HCT116 (cell line): ENCODE data around the gene FAM111A. TPM values are rescaled to one million over a fixed set of nuclear protein-coding genes. Genes with fewer than 3 reads are reported as not detected.

Source experiments
- ATAC-seq: fragments of 200-7000 bp; cut with Tn5 transposase; 2 replicates; pipeline ENCODE4 v1.9.1; 2020; ENCODE audit warnings: mild to moderate bottlenecking, moderate library complexity
- BruUV-seq: library from RNA; stranded (reverse); fragments of 400-500 nt; replicated peaks from 2 replicates; lab custom pipeline; 2021; lab: Mats Ljungman, UMichigan
- CTCF ChIA-PET: fragments of 300-600 bp; sonication (Branson Sonifier 250); formaldehyde crosslinking; loops from one replicate; lab custom pipeline; 2021; ENCODE audit warnings: antibody characterized with exemption; lab: Charles Lee
- POLR2A ChIA-PET: fragments of 300-600, 350-600 bp; sonication (Branson Sonifier 250); formaldehyde crosslinking; loops from one replicate; lab custom pipeline; 2021; ENCODE audit warnings: antibody characterized with exemption; lab: Charles Lee
- RAD21 ChIA-PET, 2 experiments: fragments of 300-600 bp; sonication (Branson Sonifier 250); formaldehyde crosslinking; loops; one replicate each; lab custom pipeline; 2023; ENCODE audit warnings: low total read pairs in 2 of 2; ENCODE audit not compliant: uncharacterized antibody in 2 of 2, unreplicated experiment in 2 of 2, low non-redundant PET in 1 of 2; lab: Charles Lee
- DNase-seq: peaks from one replicate; pipeline ENCODE4 v3.0.0-alpha.2; 2010; ENCODE audit warnings: low read depth, low spot score
- H2AFZ ChIP-seq: fragments of 200-600 bp; shearing (Covaris generic), sonication (generic); 2 replicates; pipeline ENCODE4 v1.6.1; 2017; ENCODE audit warnings: low read depth, mixed run types, mixed read lengths, antibody characterized with exemption, low read length; ENCODE audit not compliant: poor library complexity, severe bottlenecking
- H3K27ac ChIP-seq: 2 replicates; pipeline ENCODE4 v1.5.1; 2012; ENCODE audit warnings: low read depth, low read length
- H3K27me3 ChIP-seq: fragments of 200-600 bp; sonication (generic); 2 replicates; pipeline ENCODE4 v1.6.1; 2016; ENCODE audit warnings: mixed run types, low read length, mixed read lengths; ENCODE audit not compliant: insufficient read depth
- H3K36me3 ChIP-seq, 2 experiments: fragments of 200-500 bp in 1 of 2; fragments of 200-600 bp in 1 of 2; sonication (Bioruptor generic) in 1 of 2; sonication (generic) in 1 of 2; 2 replicates each; pipeline versions ENCODE4 v1.5.1 to v1.6.1; 2014 to 2016; ENCODE audit warnings: low read length in 2 of 2, inconsistent platforms in 1 of 2, mixed read lengths in 1 of 2, mixed run types in 1 of 2; ENCODE audit not compliant: insufficient read depth in 2 of 2, control insufficient read depth in 1 of 2
- H3K4me1 ChIP-seq, 2 experiments: fragments of 200-600 bp in 1 of 2; sonication (generic) in 1 of 2; 2 replicates each; pipeline versions ENCODE4 v1.5.1 to v1.6.1; 2012 to 2017; ENCODE audit warnings: low read length in 2 of 2, inconsistent platforms in 1 of 2, mild to moderate bottlenecking in 1 of 2, mixed read lengths in 1 of 2, mixed run types in 1 of 2, moderate library complexity in 1 of 2; ENCODE audit not compliant: insufficient read depth in 2 of 2, control insufficient read depth in 1 of 2
- H3K4me2 ChIP-seq: fragments of 200-600 bp; sonication (generic); 2 replicates; pipeline ENCODE4 v1.6.1; 2017; ENCODE audit warnings: mixed run types, low read length, mixed read lengths
- H3K4me3 ChIP-seq, 2 experiments: fragments of 200-600 bp in 1 of 2; sonication (generic) in 1 of 2; replicated peaks in 1 of 2; 2 replicates each; pipeline ENCODE4 v1.5.1; 2011 to 2016; ENCODE audit warnings: low read length in 2 of 2, control low read depth in 1 of 2, low read depth in 1 of 2, mild to moderate bottlenecking in 1 of 2, mixed read lengths in 1 of 2, mixed run types in 1 of 2
- H3K79me2 ChIP-seq: fragments of 200-600 bp; sonication (generic); 2 replicates; pipeline ENCODE4 v1.6.1; 2017; ENCODE audit warnings: mild to moderate bottlenecking, mixed run types, low read length, moderate library complexity, mixed read lengths; ENCODE audit not compliant: insufficient read depth
- H3K9ac ChIP-seq: fragments of 200-600 bp; sonication (generic); 2 replicates; pipeline ENCODE4 v1.6.1; 2016; ENCODE audit warnings: low read length, mixed read lengths
- H3K9me2 ChIP-seq: fragments of 200-600 bp; sonication (generic), shearing (Covaris generic); 2 replicates; pipeline ENCODE4 v1.6.1; 2017; ENCODE audit warnings: mixed run types, mild to moderate bottlenecking, moderate library complexity; ENCODE audit not compliant: insufficient read depth
- H3K9me3 ChIP-seq, 2 experiments: fragments of 200-500 bp in 1 of 2; fragments of 200-600 bp in 1 of 2; sonication (Bioruptor generic) in 1 of 2; sonication (generic) in 1 of 2; 2 replicates each; pipeline ENCODE4 v1.6.1; 2014 to 2017; ENCODE audit warnings: low read length in 2 of 2, mixed read lengths in 2 of 2, inconsistent platforms in 1 of 2, low read depth in 1 of 2, mild to moderate bottlenecking in 1 of 2, mixed run types in 1 of 2, moderate library complexity in 1 of 2; ENCODE audit not compliant: control insufficient read depth in 1 of 2, insufficient read depth in 1 of 2
- H4K20me1 ChIP-seq: fragments of 200-600 bp; sonication (generic), shearing (Covaris generic); 2 replicates; pipeline ENCODE4 v1.6.1; 2017; ENCODE audit warnings: mixed run types, mild to moderate bottlenecking, moderate library complexity; ENCODE audit not compliant: insufficient read depth
- CEBPB ChIP-seq: IDR thresholded peaks from 2 replicates; pipeline ENCODE4 v1.6.1; 2012; ENCODE audit warnings: low read depth
- EGR1 ChIP-seq: IDR thresholded peaks from 2 replicates; pipeline ENCODE4 v1.6.1; 2012; ENCODE audit warnings: low read depth
- POLR2A ChIP-seq: IDR thresholded peaks from 2 replicates; pipeline ENCODE4 v1.7.0; 2011; ENCODE audit warnings: borderline replicate concordance; ENCODE audit not compliant: insufficient read depth, insufficient read length; ENCODE audit errors: extremely low read depth
- RAD21 ChIP-seq: IDR thresholded peaks from 2 replicates; pipeline ENCODE4 v1.6.1; 2012; ENCODE audit warnings: low read depth, mild to moderate bottlenecking
- REST ChIP-seq: IDR thresholded peaks from 2 replicates; pipeline ENCODE4 v1.6.1; 2012; ENCODE audit warnings: low read depth
- SIN3A ChIP-seq: IDR thresholded peaks from 2 replicates; pipeline ENCODE4 v1.6.1; 2012; ENCODE audit warnings: low read depth
- TCF7L2 ChIP-seq: IDR thresholded peaks from 2 replicates; pipeline ENCODE4 v1.7.0; 2011; ENCODE audit warnings: borderline replicate concordance, inconsistent platforms; ENCODE audit not compliant: insufficient read depth, insufficient read length; ENCODE audit errors: extremely low read depth
- YY1 ChIP-seq: IDR thresholded peaks from 2 replicates; pipeline ENCODE4 v1.6.1; 2011; ENCODE audit warnings: low read length, low read depth, moderate library complexity, mild to moderate bottlenecking; ENCODE audit not compliant: insufficient replicate concordance; ENCODE audit errors: extremely low read depth
- ZFX ChIP-seq: fragments of 450-650 bp; IDR thresholded peaks from 2 replicates; pipeline ENCODE4 v1.6.1; 2017
- intact Hi-C: fragments of 100-400 bp; cut with micrococcal nuclease; formaldehyde crosslinking; loops from 2 replicates; pipeline ENCODE4 v1.10.0; 2022
- total RNA-seq: library from RNA; stranded (reverse); gene quantifications from one replicate; pipeline ENCODE4 v1.2.1, GENCODE V29; 2021; ENCODE audit not compliant: unreplicated experiment

Gene FAM111A
- total RNA-seq, 1 experiment from 2014 or later = 30.3 TPM

GRCh38 chr11:59141191-59141590, 1.5 kb upstream of the FAM111A start:
- no peak overlapping the region for H3K4me3 ChIP-seq
- no peaks in the 10 kb centered on the region for H3K9me2 ChIP-seq
- intact Hi-C loops = loop anchor here (5.0 to 10.0 kb wide), 2 partner anchors 216 to 564 kb away; partner anchors contain the start of genes LPXN and ZFP91
- TF ChIP-seq TCF7L2 = no peak
- no peak for TF ChIP-seq RAD21
- no peak for TF ChIP-seq SIN3A
- TF ChIP-seq POLR2A = no peak
- TF ChIP-seq CEBPB = no peak
- no peak for TF ChIP-seq ZFX
- TF ChIP-seq REST = no peak
- TF ChIP-seq YY1 = no peak
- no peak for TF ChIP-seq EGR1
- no peaks in the 10 kb centered on the region for H3K36me3 ChIP-seq
- RAD21 ChIA-PET = no interaction called here
- peaks cover 8% of the 10 kb centered on the region; the same call in 1 of the 2 replicates for H3K79me2 ChIP-seq
- no peaks in the 10 kb centered on the region for H3K27me3 ChIP-seq
- POLR2A ChIA-PET = no interaction called here
- DNase-seq = no peak
- H4K20me1 ChIP-seq = no peaks in the 10 kb centered on the region
- H3K4me1 ChIP-seq = peaks cover 15 to 34% of the 10 kb centered on the region in 2 experiments
- CTCF ChIA-PET = interaction anchor here (1.6 to 2.3 kb wide), 2 partner anchors 31 kb away, joined by 5 to 6 read pairs; partner anchors contain the start of gene DTX4
- no peak overlapping the region for H2AFZ ChIP-seq
- H3K4me2 ChIP-seq = no peak overlapping the region
- H3K27ac ChIP-seq = no peak overlapping the region
- no peak overlapping the region for H3K9ac ChIP-seq
- no TSS peak for BruUV-seq
- ATAC-seq = no peak
- no peaks in the 10 kb centered on the region for H3K9me3 ChIP-seq
